ENCODE results near the gene ALG8.
"Not testable (repeated sequence)": the region's sequence is repeated elsewhere in the genome, so short reads cannot be mapped to it uniquely, and the experiment has no call there.

The ALG8 gene

GRCh38 chr11:78139422-78140391 is at the start of gene ALG8:
Gene ALG8, minus strand, starts transcription at chr11:78139626. Its CDS starts 38 bp downstream, at chr11:78139588.
- DNase-seq: peak; percentile 97

- DNase-seq: peak; percentile 93
These were observed 49.1 kb upstream of the ALG8 start, which contains the start of the genes KCTD21 and USP35 for GRCh38 chr11:78188286-78189173. Gene KCTD21, minus strand, starts transcription at chr11:78188626. Its CDS starts 14,072 bp downstream, at chr11:78174554. Gene USP35, plus strand, starts transcription at chr11:78188919. Its CDS starts 7,327 bp downstream, at chr11:78196246.

- peak; percentile 84 for DNase-seq
These were observed 48.2 kb upstream of the ALG8 start for GRCh38 chr11:78187366-78188285.

GRCh38 chr11:78181185-78181584 is 41.8 kb upstream of the ALG8 start:
- DNase-seq: no peak

GRCh38 chr11:78180751-78181150 is 41.3 kb upstream of the ALG8 start:
- no peak for DNase-seq

- DNase-seq: no peak
These were observed 40.1 kb upstream of the ALG8 start for GRCh38 chr11:78179459-78180071.

GRCh38 chr11:78177216-78177615 is 37.8 kb upstream of the ALG8 start:
- DNase-seq: no peak

- DNase-seq: no peak
These were observed 37.2 kb upstream of the ALG8 start for GRCh38 chr11:78176605-78177141.

- DNase-seq: not testable (repeated sequence)
These were observed 36.4 kb upstream of the ALG8 start for GRCh38 chr11:78175862-78176261.

- no peak for DNase-seq
These were observed 32.5 kb upstream of the ALG8 start for GRCh38 chr11:78171951-78172350.

- no peak for DNase-seq
These were observed 31.6 kb upstream of the ALG8 start for GRCh38 chr11:78170874-78171549.

- DNase-seq: no peak
These were observed 31.0 kb upstream of the ALG8 start for GRCh38 chr11:78170413-78170812.

GRCh38 chr11:78168539-78169477 is 29.4 kb upstream of the ALG8 start:
- DNase-seq: no peak

GRCh38 chr11:78166855-78167469 is 27.5 kb upstream of the ALG8 start:
- no peak for DNase-seq

- no peak for DNase-seq
These were observed 25.0 kb upstream of the ALG8 start for GRCh38 chr11:78164471-78164870.

GRCh38 chr11:78163828-78164227 is 24.4 kb upstream of the ALG8 start:
- no peak for DNase-seq

- DNase-seq: no peak
These were observed 22.5 kb upstream of the ALG8 start for GRCh38 chr11:78161962-78162371.

GRCh38 chr11:78161346-78161745 is 21.9 kb upstream of the ALG8 start:
- DNase-seq: no peak

GRCh38 chr11:78160557-78160956 is 21.1 kb upstream of the ALG8 start:
- DNase-seq: no peak

All from CD4-positive, alpha-beta T cell treated with Interleukin-15 for 1 hour (primary cell).